ENCODE results near the gene MUC22.
A peak's percentile ranks its signal among the peaks of the same experiment; 100 is the strongest.

The MUC22 gene

DNA sequence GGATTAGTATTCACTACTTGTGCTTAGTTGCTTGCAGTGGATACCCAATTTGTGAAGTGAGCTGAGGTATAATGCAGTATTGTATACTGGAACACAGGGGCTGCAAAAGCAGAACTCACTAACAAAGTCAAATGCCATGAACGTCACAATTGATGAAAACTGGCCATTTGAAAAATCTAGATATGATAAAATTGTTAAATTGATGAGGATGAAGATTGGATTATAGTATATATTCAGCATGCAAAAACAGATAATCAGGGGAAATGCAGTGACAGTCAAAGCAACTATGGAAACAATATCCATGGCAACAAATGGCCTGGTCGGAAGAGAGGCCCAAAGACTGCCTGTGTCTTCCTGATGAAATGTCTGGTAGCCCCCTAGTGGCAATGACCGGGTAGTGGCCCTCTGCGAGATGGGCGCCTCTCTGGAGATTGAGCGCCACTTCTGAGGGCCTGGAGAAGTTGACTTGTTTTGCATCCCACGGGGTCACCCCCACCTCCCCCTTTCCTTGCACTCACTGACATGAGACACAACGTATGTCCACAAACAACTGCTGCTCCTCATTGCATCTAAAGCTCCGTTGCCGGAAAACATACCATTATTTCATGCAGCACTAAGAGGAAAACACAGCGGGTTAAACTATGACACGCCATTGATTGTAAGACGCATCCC is 58.5 kb downstream of the MUC22 start:
- H3K36me3 ChIP-seq (ENCODE audit: insufficient read depth, low read length) = no peaks in the 10 kb centered on the region
- H3F3A ChIP-seq (ENCODE audit: insufficient read depth, low read length) = no peaks in the 10 kb centered on the region
- no peak overlapping the region for H3K4me2 ChIP-seq (ENCODE audit: low read length)
- no peak overlapping the region for H3K4me3 ChIP-seq (ENCODE audit: low read depth, low read length, poor library complexity, severe bottlenecking)
- H4K20me1 ChIP-seq (ENCODE audit: insufficient read depth, low read length) = no peaks in the 10 kb centered on the region
- 0 out of 2 replicates have a peak, but pooled peaks cover 4% of the 10 kb centered on the region for H3K27me3 ChIP-seq (ENCODE audit: insufficient read depth, low read length)
- no peak overlapping the region for H2AFZ ChIP-seq (ENCODE audit: low read length)
- H3K27ac ChIP-seq (ENCODE audit: low read depth, low read length, poor library complexity, severe bottlenecking) = no peak overlapping the region
- H3K4me1 ChIP-seq (ENCODE audit: insufficient read depth, low read length, severe bottlenecking) = no peaks in the 10 kb centered on the region
- TF ChIP-seq EZH2 (IDR thresholded peaks at IDR 0.05; ENCODE audit: borderline replicate concordance, low read length) = no peak
- TF ChIP-seq, protein P1, sequence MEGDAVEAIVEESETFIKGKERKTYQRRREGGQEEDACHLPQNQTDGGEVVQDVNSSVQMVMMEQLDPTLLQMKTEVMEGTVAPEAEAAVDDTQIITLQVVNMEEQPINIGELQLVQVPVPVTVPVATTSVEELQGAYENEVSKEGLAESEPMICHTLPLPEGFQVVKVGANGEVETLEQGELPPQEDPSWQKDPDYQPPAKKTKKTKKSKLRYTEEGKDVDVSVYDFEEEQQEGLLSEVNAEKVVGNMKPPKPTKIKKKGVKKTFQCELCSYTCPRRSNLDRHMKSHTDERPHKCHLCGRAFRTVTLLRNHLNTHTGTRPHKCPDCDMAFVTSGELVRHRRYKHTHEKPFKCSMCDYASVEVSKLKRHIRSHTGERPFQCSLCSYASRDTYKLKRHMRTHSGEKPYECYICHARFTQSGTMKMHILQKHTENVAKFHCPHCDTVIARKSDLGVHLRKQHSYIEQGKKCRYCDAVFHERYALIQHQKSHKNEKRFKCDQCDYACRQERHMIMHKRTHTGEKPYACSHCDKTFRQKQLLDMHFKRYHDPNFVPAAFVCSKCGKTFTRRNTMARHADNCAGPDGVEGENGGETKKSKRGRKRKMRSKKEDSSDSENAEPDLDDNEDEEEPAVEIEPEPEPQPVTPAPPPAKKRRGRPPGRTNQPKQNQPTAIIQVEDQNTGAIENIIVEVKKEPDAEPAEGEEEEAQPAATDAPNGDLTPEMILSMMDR (IDR thresholded peaks at IDR 0.05; ENCODE audit: low read length) = peak; percentile 83
- no peaks in the 10 kb centered on the region for H3K9me3 ChIP-seq (ENCODE audit: low read length)
- no peak overlapping the region for H3K9ac ChIP-seq (ENCODE audit: low read length)
- H3K79me2 ChIP-seq (ENCODE audit: insufficient read depth, low read length) = no peaks in the 10 kb centered on the region
- H3K9me2 ChIP-seq (ENCODE audit: low read depth, low read length) = no peaks in the 10 kb centered on the region

DNA sequence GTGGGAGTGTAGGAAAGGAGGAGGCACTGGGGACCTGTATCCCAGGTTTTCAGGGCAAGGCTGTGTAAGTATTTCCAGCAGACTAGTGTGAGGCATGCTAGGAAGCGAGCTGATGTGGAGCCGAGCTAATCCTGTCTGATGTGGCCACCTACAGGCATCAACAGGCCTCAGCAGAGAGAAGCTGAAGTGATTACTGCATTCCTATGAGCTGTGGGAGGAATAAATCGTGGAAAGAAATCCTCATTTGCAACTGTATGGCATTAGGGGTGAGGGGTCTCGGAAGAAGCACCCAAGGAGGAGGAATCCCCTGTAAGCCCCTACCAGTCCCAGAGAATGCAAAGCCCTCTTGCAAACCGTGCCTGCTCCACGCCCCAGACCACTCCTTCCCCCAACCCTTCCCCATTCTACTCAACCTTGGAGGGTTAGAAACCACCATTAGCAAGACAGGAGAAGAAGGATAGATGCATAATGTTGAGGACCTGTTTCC is 60.5 kb downstream of the MUC22 start:
- Histone ChIP-seq H3K27ac (ENCODE audit: low read depth, low read length, poor library complexity, severe bottlenecking) (no peak overlapping the region), H2AFZ (ENCODE audit: low read length) (no peak overlapping the region), H3K4me3 (ENCODE audit: low read depth, low read length, poor library complexity, severe bottlenecking) (no peak overlapping the region), H3K4me1 (ENCODE audit: insufficient read depth, low read length, severe bottlenecking) (no peaks in the 10 kb centered on the region), H3K27me3 (ENCODE audit: insufficient read depth, low read length) (0 out of 2 replicates have a peak, but pooled peaks cover 4% of the 10 kb centered on the region), H3K9me3 (ENCODE audit: low read length) (no peaks in the 10 kb centered on the region), H3K79me2 (ENCODE audit: insufficient read depth, low read length) (no peaks in the 10 kb centered on the region), H3K36me3 (ENCODE audit: insufficient read depth, low read length) (no peaks in the 10 kb centered on the region), H3F3A (ENCODE audit: insufficient read depth, low read length) (no peaks in the 10 kb centered on the region), H4K20me1 (ENCODE audit: insufficient read depth, low read length) (no peaks in the 10 kb centered on the region), H3K9ac (ENCODE audit: low read length) (no peak overlapping the region), H3K4me2 (ENCODE audit: low read length) (no peak overlapping the region), H3K9me2 (ENCODE audit: low read depth, low read length) (no peaks in the 10 kb centered on the region)
- TF ChIP-seq, protein P1 (IDR thresholded peaks at IDR 0.05; ENCODE audit: low read length) = peak; percentile 25; the same call in 1 of the 2 replicates
- no peak for TF ChIP-seq EZH2 (IDR thresholded peaks at IDR 0.05; ENCODE audit: borderline replicate concordance, low read length)

- Histone ChIP-seq H3K36me3 (ENCODE audit: insufficient read depth, low read length) (no peaks in the 10 kb centered on the region), H3K9me2 (ENCODE audit: low read depth, low read length) (no peaks in the 10 kb centered on the region), H3K4me1 (ENCODE audit: insufficient read depth, low read length, severe bottlenecking) (no peaks in the 10 kb centered on the region), H3K79me2 (ENCODE audit: insufficient read depth, low read length) (no peaks in the 10 kb centered on the region), H4K20me1 (ENCODE audit: insufficient read depth, low read length) (no peaks in the 10 kb centered on the region), H3K27ac (ENCODE audit: low read depth, low read length, poor library complexity, severe bottlenecking) (no peak overlapping the region), H3F3A (ENCODE audit: insufficient read depth, low read length) (no peaks in the 10 kb centered on the region), H3K9ac (ENCODE audit: low read length) (no peak overlapping the region), H3K4me3 (ENCODE audit: low read depth, low read length, poor library complexity, severe bottlenecking) (no peak overlapping the region), H2AFZ (ENCODE audit: low read length) (no peak overlapping the region), H3K27me3 (ENCODE audit: insufficient read depth, low read length) (no peaks in the 10 kb centered on the region), H3K9me3 (ENCODE audit: low read length) (no peaks in the 10 kb centered on the region), H3K4me2 (ENCODE audit: low read length) (no peak overlapping the region)
- TF ChIP-seq EZH2 (IDR thresholded peaks at IDR 0.05; ENCODE audit: borderline replicate concordance, low read length) = no peak
- TF ChIP-seq, protein P1 (IDR thresholded peaks at IDR 0.05; ENCODE audit: low read length) = no peak
These were observed 64.1 kb downstream of the MUC22 start for GRCh38 chr6:31074401-31074800.
